ENCODE results near the gene FAM32A.

The FAM32A gene

GRCh38 chr19:16185123-16185767 lies at the start of gene FAM32A:
Gene FAM32A (plus strand): TSS chr19:16185410. CDS start chr19:16185443, 33 bp downstream.
- peak within 1 kb of the TSS; percentile 99 for H3K4me3 ChIP-seq (ENCODE audit: low read depth, low read length)
- DNase-seq (ENCODE audit: low read depth): peak; percentile 100
- TF ChIP-seq CTCF (IDR thresholded peaks at IDR 0.05; ENCODE audit: insufficient read depth, low read depth, low read length, missing control alignments): no peak

- TF ChIP-seq CTCF (IDR thresholded peaks at IDR 0.05; ENCODE audit: insufficient read depth, low read depth, low read length, missing control alignments): no peak
- no peak overlapping the region for H3K4me3 ChIP-seq (ENCODE audit: low read depth, low read length)
- no peak for DNase-seq (ENCODE audit: low read depth)
These were observed 49.6 kb upstream of the FAM32A start for GRCh38 chr19:16135430-16136127.

GRCh38 chr19:16136185-16136999 lies 48.8 kb upstream of the FAM32A start:
- no peak for TF ChIP-seq CTCF (IDR thresholded peaks at IDR 0.05; ENCODE audit: insufficient read depth, low read depth, low read length, missing control alignments)
- DNase-seq (ENCODE audit: low read depth): peak; percentile 49
- H3K4me3 ChIP-seq (ENCODE audit: low read depth, low read length): no peak overlapping the region

- TF ChIP-seq CTCF (IDR thresholded peaks at IDR 0.05; ENCODE audit: insufficient read depth, low read depth, low read length, missing control alignments): no peak
- DNase-seq (ENCODE audit: low read depth): peak; percentile 94
- H3K4me3 ChIP-seq (ENCODE audit: low read depth, low read length): peak overlapping the region; percentile 50
These were observed 45.5 kb upstream of the FAM32A start for GRCh38 chr19:16139752-16140151.

- TF ChIP-seq CTCF (IDR thresholded peaks at IDR 0.05; ENCODE audit: insufficient read depth, low read depth, low read length, missing control alignments): no peak
- peak; percentile 95 for DNase-seq (ENCODE audit: low read depth)
- no peak overlapping the region for H3K4me3 ChIP-seq (ENCODE audit: low read depth, low read length)
These were observed 44.2 kb upstream of the FAM32A start for GRCh38 chr19:16141043-16141442.

GRCh38 chr19:16142032-16142580 lies 43.1 kb upstream of the FAM32A start:
- no peak overlapping the region for H3K4me3 ChIP-seq (ENCODE audit: low read depth, low read length)
- TF ChIP-seq CTCF (IDR thresholded peaks at IDR 0.05; ENCODE audit: insufficient read depth, low read depth, low read length, missing control alignments): no peak
- no peak for DNase-seq (ENCODE audit: low read depth)

All from GM12865 (cell line).